OCI-LY7 (cell line): ENCODE measurements around the gene SPACDR. TPM values are rescaled to one million over a fixed set of nuclear protein-coding genes. Genes with fewer than 3 reads are reported as not detected.
"Not testable (repeated sequence)": the region's sequence is repeated elsewhere in the genome, so short reads cannot be mapped to it uniquely, and the experiment has no call there.

Experiments
- BruUV-seq: library from RNA; stranded (reverse); fragments of 400-500 nt; replicated peaks from 2 replicates; lab custom pipeline; 2021; lab: Mats Ljungman, UMichigan
- CTCF ChIA-PET: fragments of 300-600 bp; sonication (Branson Sonifier 250); formaldehyde crosslinking; loops from one replicate; lab custom pipeline; 2022; ENCODE audit warnings: antibody characterized with exemption; ENCODE audit not compliant: unreplicated experiment; lab: Charles Lee
- POLR2A ChIA-PET: fragments of 300-600 bp; sonication (Branson Sonifier 250); formaldehyde crosslinking; loops from one replicate; lab custom pipeline; 2022; ENCODE audit warnings: antibody characterized with exemption; lab: Charles Lee
- DNase-seq: peaks from one replicate; pipeline ENCODE4 v3.0.0-alpha.2; 2015; ENCODE audit warnings: low spot score
- H2AFZ ChIP-seq: fragments of 200-600 bp; sonication (generic), shearing (Covaris generic); 2 replicates; pipeline ENCODE4 v1.6.1; 2014; ENCODE audit warnings: mild to moderate bottlenecking, antibody characterized with exemption, low read length, moderate library complexity
- H3K27ac ChIP-seq: fragments of 200-600 bp; sonication (generic); 2 replicates; pipeline ENCODE4 v1.5.1; 2014; ENCODE audit warnings: mixed run types, low read depth, mild to moderate bottlenecking, moderate library complexity, low read length, inconsistent platforms; ENCODE audit not compliant: poor library complexity, severe bottlenecking
- H3K36me3 ChIP-seq: fragments of 200-600 bp; sonication (generic); 2 replicates; pipeline ENCODE4 v1.6.1; 2014; ENCODE audit warnings: mild to moderate bottlenecking, antibody characterized with exemption, low read length, moderate library complexity, mixed read lengths; ENCODE audit not compliant: insufficient read depth
- H3K4me1 ChIP-seq: fragments of 200-600 bp; sonication (generic); 2 replicates; pipeline ENCODE4 v1.5.1; 2014; ENCODE audit warnings: mild to moderate bottlenecking, low read length; ENCODE audit not compliant: insufficient read depth, poor library complexity, severe bottlenecking
- H3K4me2 ChIP-seq: fragments of 200-600 bp; sonication (generic); 2 replicates; pipeline ENCODE4 v1.6.1; 2014; ENCODE audit warnings: mild to moderate bottlenecking, low read length
- H3K4me3 ChIP-seq: fragments of 200-600 bp; sonication (generic); 2 replicates; pipeline ENCODE4 v1.5.1; 2014; ENCODE audit warnings: mild to moderate bottlenecking, low read depth, low read length; ENCODE audit not compliant: poor library complexity, severe bottlenecking
- H3K79me2 ChIP-seq: fragments of 200-600 bp; sonication (generic); 2 replicates; pipeline ENCODE4 v1.6.1; 2016; ENCODE audit warnings: low read depth, mild to moderate bottlenecking, low read length, moderate library complexity, mixed read lengths; ENCODE audit not compliant: insufficient read depth
- H3K9me2 ChIP-seq: fragments of 200-600 bp; sonication (generic); 2 replicates; pipeline ENCODE4 v1.6.1; 2016; ENCODE audit warnings: mild to moderate bottlenecking, low read length, mixed read lengths; ENCODE audit not compliant: insufficient read depth
- H3K9me3 ChIP-seq: fragments of 200-600 bp; sonication (generic); 2 replicates; pipeline ENCODE4 v1.6.1; 2014; ENCODE audit warnings: mild to moderate bottlenecking, mixed run types, low read length, mixed read lengths
- H4K20me1 ChIP-seq: fragments of 200-600 bp; sonication (generic); 2 replicates; pipeline ENCODE4 v1.6.1; 2014; ENCODE audit warnings: mild to moderate bottlenecking, antibody characterized with exemption, low read length, moderate library complexity, mixed read lengths; ENCODE audit not compliant: insufficient read depth
- EZH2phosphoT487 ChIP-seq: fragments of 200-600 bp; sonication (generic); IDR thresholded peaks from 2 replicates; pipeline ENCODE4 v1.6.1; 2018; ENCODE audit warnings: low read depth, borderline replicate concordance, mild to moderate bottlenecking, mixed run types, antibody characterized with exemption, low read length, moderate library complexity, mixed read lengths
- intact Hi-C: fragments of 100-400 bp; cut with micrococcal nuclease; formaldehyde crosslinking; loops from one replicate; pipeline ENCODE4 v1.10.0; 2022; ENCODE audit not compliant: unreplicated experiment
- total RNA-seq, 2 experiments: library from RNA; depleted of rRNA in 1 of 2; stranded (reverse); fragments of >200 nt in 1 of 2; shearing (Covaris generic) in 1 of 2; gene quantifications; 2 replicates each; pipeline ENCODE4 v1.2.3, GENCODE V29; 2014 to 2022
- TF ChIP-seq, protein P1 (sequence below): fragments of 200-600 bp; sonication (generic); conservative IDR thresholded peaks from 2 replicates; pipeline ENCODE4 v1.5.1; 2014; ENCODE audit warnings: mild to moderate bottlenecking, antibody characterized with exemption, low read length, moderate library complexity, mixed read lengths

SPACDR gene
- total RNA-seq, 2 experiments from 2014 or later = 1.6 to 2.4 TPM

DNA sequence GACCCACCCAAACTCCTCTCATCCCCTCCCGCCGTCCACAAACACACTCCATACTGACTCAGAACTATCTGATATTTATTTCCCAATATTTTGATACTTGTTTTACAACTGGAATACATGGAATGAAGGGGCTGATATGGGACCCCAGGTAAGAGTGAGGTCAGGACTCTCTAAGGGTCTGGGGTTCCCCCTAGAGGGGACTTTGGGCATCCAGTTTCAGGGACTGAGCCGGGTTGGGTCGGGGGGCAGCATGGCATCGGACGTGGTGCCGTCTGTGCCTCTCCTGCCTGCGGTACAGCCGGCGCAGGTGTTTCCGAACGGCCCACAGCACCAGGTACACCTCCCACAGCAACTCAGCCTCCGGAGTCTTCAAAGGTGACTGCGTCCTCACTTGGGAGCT is 7.5 kb downstream of the SPACDR start:
- no peaks in the 10 kb centered on the region for H3K4me1 ChIP-seq
- TF ChIP-seq, protein P1, sequence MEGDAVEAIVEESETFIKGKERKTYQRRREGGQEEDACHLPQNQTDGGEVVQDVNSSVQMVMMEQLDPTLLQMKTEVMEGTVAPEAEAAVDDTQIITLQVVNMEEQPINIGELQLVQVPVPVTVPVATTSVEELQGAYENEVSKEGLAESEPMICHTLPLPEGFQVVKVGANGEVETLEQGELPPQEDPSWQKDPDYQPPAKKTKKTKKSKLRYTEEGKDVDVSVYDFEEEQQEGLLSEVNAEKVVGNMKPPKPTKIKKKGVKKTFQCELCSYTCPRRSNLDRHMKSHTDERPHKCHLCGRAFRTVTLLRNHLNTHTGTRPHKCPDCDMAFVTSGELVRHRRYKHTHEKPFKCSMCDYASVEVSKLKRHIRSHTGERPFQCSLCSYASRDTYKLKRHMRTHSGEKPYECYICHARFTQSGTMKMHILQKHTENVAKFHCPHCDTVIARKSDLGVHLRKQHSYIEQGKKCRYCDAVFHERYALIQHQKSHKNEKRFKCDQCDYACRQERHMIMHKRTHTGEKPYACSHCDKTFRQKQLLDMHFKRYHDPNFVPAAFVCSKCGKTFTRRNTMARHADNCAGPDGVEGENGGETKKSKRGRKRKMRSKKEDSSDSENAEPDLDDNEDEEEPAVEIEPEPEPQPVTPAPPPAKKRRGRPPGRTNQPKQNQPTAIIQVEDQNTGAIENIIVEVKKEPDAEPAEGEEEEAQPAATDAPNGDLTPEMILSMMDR = peak; percentile 51
- TF ChIP-seq EZH2phosphoT487 = no peak
- POLR2A ChIA-PET = no interaction called here
- intact Hi-C loops = no loop called here
- no peaks in the 10 kb centered on the region for H4K20me1 ChIP-seq
- DNase-seq = no peak
- H3K9me3 ChIP-seq = no peaks in the 10 kb centered on the region
- H3K36me3 ChIP-seq = peaks cover 8% of the 10 kb centered on the region
- no peaks in the 10 kb centered on the region for H3K79me2 ChIP-seq
- H3K4me2 ChIP-seq = no peak overlapping the region
- H3K4me3 ChIP-seq = no peak overlapping the region
- BruUV-seq = no TSS peak
- CTCF ChIA-PET = no interaction called here
- H3K9me2 ChIP-seq = no peaks in the 10 kb centered on the region
- H2AFZ ChIP-seq = no peak overlapping the region
- no peak overlapping the region for H3K27ac ChIP-seq

- TF ChIP-seq, protein P1 = no peak
- TF ChIP-seq EZH2phosphoT487 = no peak
- intact Hi-C loops = no loop called here
- CTCF ChIA-PET = interaction anchor here (0.6 to 0.8 kb wide), 2 partner anchors 20 to 55 kb away, joined by 3 read pairs; no protein-coding TSS in a partner anchor
- DNase-seq = no peak
- Histone ChIP-seq H3K4me2 (no peak overlapping the region), H3K79me2 (no peaks in the 10 kb centered on the region), H3K4me1 (peaks cover 8% of the 10 kb centered on the region), H4K20me1 (no peaks in the 10 kb centered on the region), H3K4me3 (no peak overlapping the region), H3K9me2 (no peaks in the 10 kb centered on the region), H2AFZ (no peak overlapping the region), H3K9me3 (no peaks in the 10 kb centered on the region), H3K27ac (no peak overlapping the region), H3K36me3 (peaks cover 2% of the 10 kb centered on the region)
- POLR2A ChIA-PET = interaction anchor here (0.9 to 1.2 kb wide), 3 partner anchors 11 to 183 kb away, joined by 3 to 6 read pairs (median 3); partner anchors contain the start of gene PPP1R35
- BruUV-seq = no TSS peak
Measured at GRCh38 chr7:100455206-100455605, 8.9 kb downstream of the SPACDR start.

DNA sequence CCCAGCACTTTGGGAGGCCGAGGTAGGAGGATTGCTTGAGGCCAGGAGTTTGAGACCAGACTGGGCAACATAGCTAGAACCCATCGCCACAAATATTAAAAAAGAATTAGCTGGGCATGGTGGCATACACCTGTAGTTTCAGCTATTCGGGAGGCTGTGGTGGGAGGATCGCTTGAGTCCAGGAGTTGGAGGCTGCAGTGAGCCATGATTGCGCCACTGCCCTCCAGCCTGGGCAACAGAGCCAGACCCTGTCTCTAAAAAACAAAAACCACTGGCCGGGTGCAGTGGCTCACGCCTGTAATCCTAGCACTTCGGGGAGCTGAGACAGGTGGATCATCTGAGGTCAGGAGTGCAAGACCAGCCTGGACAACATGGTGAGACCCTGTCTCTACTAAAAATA is 10.2 kb downstream of the SPACDR start:
- POLR2A ChIA-PET = interaction anchor here (0.6 to 1.6 kb wide), 4 partner anchors 9 to 78 kb away, joined by 3 read pairs; no protein-coding TSS in a partner anchor
- H3K27ac ChIP-seq, H3K9me2 ChIP-seq, DNase-seq, intact Hi-C loops, H2AFZ ChIP-seq, H3K9me3 ChIP-seq, CTCF ChIA-PET, H3K36me3 ChIP-seq, H3K4me3 ChIP-seq, H3K4me2 ChIP-seq, H3K79me2 ChIP-seq, BruUV-seq, H4K20me1 ChIP-seq: not testable (repeated sequence)
- H3K4me1 ChIP-seq = peaks cover 12% of the 10 kb centered on the region
